Gastrocnemius medialis (tissue), 4 donors: ENCODE results near the gene PMVK.

Experiments
- CTCF ChIP-seq, 5 experiments: fragments of 450-650 bp in 3 of 5; fragments of 200-600 bp in 2 of 5; sonication (generic) in 2 of 5; IDR thresholded peaks in 4 of 5; conservative IDR thresholded peaks in 1 of 5; 1 replicate in 4 of 5; 2 replicates in 1 of 5; pipeline ENCODE4 v1.5.1; 2016 to 2019; ENCODE audit warnings: antibody characterized with exemption in 5 of 5, mild to moderate bottlenecking in 3 of 5, moderate library complexity in 3 of 5
- POLR2A ChIP-seq, 2 donors: fragments of 450-650 bp; IDR thresholded peaks; one replicate each; pipeline ENCODE4 v1.6.1; 2017; ENCODE audit warnings: antibody characterized with exemption in 2 of 2, mild to moderate bottlenecking in 2 of 2, moderate library complexity in 2 of 2

GRCh38 chr1:154913273-154913672, 23.2 kb downstream of the PMVK start:
- TF ChIP-seq CTCF (IDR thresholded peaks at IDR 0.05 in 4 of 5, conservative IDR thresholded peaks at IDR 0.05 in 1 of 5) (no peak), POLR2A (IDR thresholded peaks at IDR 0.05) (no peak)
